ENCODE measurements around the gene CORO2B. TPM values are rescaled to one million over a fixed set of nuclear protein-coding genes. Genes with fewer than 3 reads are reported as not detected.

Gene CORO2B
- total and polyA plus RNA-seq, 2 of the 4 experiments (the other 2 are of a cell fraction), result 9.3 to 39.3 TPM

DNA sequence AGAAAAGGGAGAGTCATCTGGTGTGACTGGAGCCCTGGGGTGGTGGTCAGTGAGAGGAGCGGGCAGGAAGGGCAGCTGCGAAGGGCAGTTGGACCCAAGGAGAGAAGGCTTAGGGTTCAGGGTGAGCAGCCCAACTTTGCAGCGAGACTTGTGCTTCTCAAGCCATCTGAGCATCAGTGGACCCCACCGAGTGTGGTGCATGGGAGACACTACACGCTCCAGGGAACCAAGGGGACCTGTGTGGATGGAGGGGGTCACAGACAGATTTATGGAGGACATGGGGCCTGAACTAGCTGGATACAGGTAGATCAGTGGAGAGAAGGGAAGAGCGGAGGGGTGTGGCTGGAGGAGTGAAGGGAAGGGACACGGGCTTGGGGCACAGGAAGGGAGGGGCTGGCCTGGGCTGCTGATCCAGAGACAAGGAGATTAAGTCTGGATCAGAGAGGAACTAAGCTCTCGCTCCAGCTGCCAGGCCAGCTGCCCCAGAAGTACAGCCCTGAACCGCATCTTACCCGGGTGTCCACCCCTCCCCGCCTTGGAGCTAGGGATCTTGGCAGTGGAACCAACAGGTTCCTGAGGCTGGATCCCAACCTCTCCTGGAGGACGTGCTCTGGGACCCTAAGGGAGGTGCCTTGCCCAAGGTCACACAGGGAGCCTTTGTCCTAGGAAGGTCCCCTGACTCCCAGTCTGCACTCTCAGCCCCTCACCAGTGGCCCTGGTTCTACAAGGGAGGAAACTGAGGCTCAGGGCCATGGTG lies 120.5 kb downstream of the CORO2B start:
- intact Hi-C loops (cut with micrococcal nuclease), result no loop called here
- no peak overlapping the region for H2AFZ ChIP-seq (replicated peaks; ENCODE audit: low read length, poor library complexity)
- H3K27ac ChIP-seq (ENCODE audit: insufficient read depth, low read length), result no peak overlapping the region
- no peaks in the 10 kb centered on the region for H3K9me3 ChIP-seq (ENCODE audit: control insufficient read depth, insufficient read depth, low read length)
- H3K27me3 ChIP-seq (ENCODE audit: control insufficient read depth, insufficient read depth, low read length), result no peaks in the 10 kb centered on the region
- H2BK5ac ChIP-seq (ENCODE audit: low read depth, low read length, poor library complexity, severe bottlenecking), result no peak overlapping the region
- DNase-seq (no peak), ATAC-seq (ENCODE audit: low read depth) (no peak)
- no peak overlapping the region for H3K4me2 ChIP-seq (ENCODE audit: low read depth, low read length)
- 96% methylated on average over 5 of the region's 12 CpGs; no CpG with 5 or more reads in 1 of the 2 experiments for WGBS, 2 experiments (ENCODE audit: extremely low coverage in 2 of 2, insufficient read length in 1 of 2)
- H3K23ac ChIP-seq (ENCODE audit: low read depth, low read length), result no peak overlapping the region
- H3K4ac ChIP-seq (ENCODE audit: low read depth, low read length), result no peak overlapping the region
- H3K4me1 ChIP-seq (ENCODE audit: control insufficient read depth, insufficient read depth, low read length), result peaks cover 5% of the 10 kb centered on the region; the same call in 1 of the 2 replicates
- no peak overlapping the region for H2BK20ac ChIP-seq (ENCODE audit: low read depth, low read length)
- no peak overlapping the region for H2BK15ac ChIP-seq (ENCODE audit: low read depth, low read length)
- ChIA-PET POLR2A (ENCODE audit: unreplicated experiment) (no interaction called here), CTCF (interaction anchor here (1.4 kb wide), 1 partner anchor 26 kb away, joined by 5 read pairs; no protein-coding TSS in a partner anchor)
- no peak overlapping the region for H2AK5ac ChIP-seq (ENCODE audit: low read depth, low read length)
- in situ Hi-C loops (cut with MboI; ENCODE audit: low sequenced_read_pairs), result no loop called here
- no peak overlapping the region for H3K56ac ChIP-seq (ENCODE audit: extremely low read depth, insufficient read depth, low read length)
- no TSS peak for BruUV-seq (replicated peaks)
- no peaks in the 10 kb centered on the region; the same call in none of the 2 replicates for H3K36me3 ChIP-seq (ENCODE audit: control insufficient read depth, insufficient read depth, low read length)
- H4K5ac ChIP-seq (ENCODE audit: low read depth, low read length), result no peak overlapping the region
- H2AK9ac ChIP-seq (replicated peaks; ENCODE audit: low read depth, low read length, poor library complexity), result no peak overlapping the region
- no peaks in the 10 kb centered on the region for H3K79me1 ChIP-seq (ENCODE audit: low read depth in 1 of 2, low read length in 2 of 2)
- no peak overlapping the region for H2BK120ac ChIP-seq (ENCODE audit: low read depth, low read length)
- no peak overlapping the region for H4K91ac ChIP-seq (ENCODE audit: insufficient read depth, low read depth, low read length)
- H3K14ac ChIP-seq (replicated peaks; ENCODE audit: low read depth, low read length), result no peak overlapping the region
- TF ChIP-seq FOS (IDR thresholded peaks at IDR 0.05; ENCODE audit: low read depth, low read length), result no peak
- no peak for TF ChIP-seq CHD1 (IDR thresholded peaks at IDR 0.05; ENCODE audit: low read depth, low read length)
- TF ChIP-seq MAFK (IDR thresholded peaks at IDR 0.05; ENCODE audit: low read depth, low read length), result no peak
- no peak for TF ChIP-seq SMC3 (IDR thresholded peaks at IDR 0.05; ENCODE audit: low read depth, low read length)
- TF ChIP-seq NFE2L2 (IDR thresholded peaks at IDR 0.05; ENCODE audit: low read depth, low read length), result no peak
- TF ChIP-seq, protein P1, sequence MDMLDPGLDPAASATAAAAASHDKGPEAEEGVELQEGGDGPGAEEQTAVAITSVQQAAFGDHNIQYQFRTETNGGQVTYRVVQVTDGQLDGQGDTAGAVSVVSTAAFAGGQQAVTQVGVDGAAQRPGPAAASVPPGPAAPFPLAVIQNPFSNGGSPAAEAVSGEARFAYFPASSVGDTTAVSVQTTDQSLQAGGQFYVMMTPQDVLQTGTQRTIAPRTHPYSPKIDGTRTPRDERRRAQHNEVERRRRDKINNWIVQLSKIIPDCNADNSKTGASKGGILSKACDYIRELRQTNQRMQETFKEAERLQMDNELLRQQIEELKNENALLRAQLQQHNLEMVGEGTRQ (IDR thresholded peaks at IDR 0.05; ENCODE audit: low read depth, low read length), result no peak
- H3K9ac ChIP-seq (ENCODE audit: low read depth, low read length), result no peak overlapping the region
- H3K9me1 ChIP-seq (ENCODE audit: insufficient read depth, low read length), result peaks cover 14% of the 10 kb centered on the region
- H3K4me3 ChIP-seq (ENCODE audit: insufficient read depth, low read depth, low read length), result no peak overlapping the region
- H3K18ac ChIP-seq (ENCODE audit: low read depth, low read length), result no peak overlapping the region
- dilution Hi-C loops (cut with HindIII; ENCODE audit: low sequenced_read_pairs, unreplicated experiment), result no loop called here
- no peaks in the 10 kb centered on the region for H4K20me1 ChIP-seq (ENCODE audit: insufficient read depth, low read length)
- no peak overlapping the region for H4K8ac ChIP-seq (ENCODE audit: low read depth in 2 of 2, low read length in 2 of 2)
